GM13977 (cell line): ENCODE results near the gene ZFYVE21.

ENCODE experiments used
- DNase-seq: peaks from one replicate; pipeline ENCODE4 v3.0.0; 2012; ENCODE audit warnings: low spot score
- CTCF ChIP-seq: IDR thresholded peaks from 2 replicates; pipeline ENCODE4 v1.5.1; 2012; ENCODE audit warnings: mild to moderate bottlenecking, control low read depth; ENCODE audit not compliant: insufficient read depth; ENCODE audit errors: extremely low read depth, missing control alignments
- in situ Hi-C: fragments of 300-500 bp; cut with MboI; formaldehyde crosslinking; loops from one replicate; pipeline ENCODE4 v1.12.0; 2022; ENCODE audit warnings: low sequenced_read_pairs, low pct_unique_long_range_greater_than_20kb, mixed read lengths, inconsistent platforms; ENCODE audit not compliant: unreplicated experiment

Gene ZFYVE21

GRCh38 chr14:103700753-103701490, 14.7 kb upstream of the ZFYVE21 start:
- no peak for DNase-seq
- TF ChIP-seq CTCF: no peak
- in situ Hi-C loops: no loop called here

GRCh38 chr14:103702095-103702494, 13.5 kb upstream of the ZFYVE21 start:
- no peak for TF ChIP-seq CTCF
- in situ Hi-C loops: no loop called here
- no peak for DNase-seq

GRCh38 chr14:103702497-103703432, 12.8 kb upstream of the ZFYVE21 start:
- no peak for TF ChIP-seq CTCF
- no peak for DNase-seq
- in situ Hi-C loops: no loop called here

GRCh38 chr14:103703433-103704385, 11.9 kb upstream of the ZFYVE21 start:
- TF ChIP-seq CTCF: no peak
- DNase-seq: no peak
- in situ Hi-C loops: no loop called here

- in situ Hi-C loops: no loop called here
- no peak for TF ChIP-seq CTCF
- no peak for DNase-seq
These were observed 10.9 kb upstream of the ZFYVE21 start for GRCh38 chr14:103704708-103705107.

- no peak for TF ChIP-seq CTCF
- in situ Hi-C loops: no loop called here
- DNase-seq: no peak
These were observed 10.5 kb upstream of the ZFYVE21 start for GRCh38 chr14:103705118-103705503.
